PC-3 (cell line): ENCODE data around the gene ARHGEF7. TPM values are rescaled to one million over a fixed set of nuclear protein-coding genes. Genes with fewer than 3 reads are reported as not detected.

Experiments
- ATAC-seq: fragments of 200-7000 bp; cut with Tn5 transposase; 2 replicates; pipeline ENCODE4 v1.9.1; 2020; ENCODE audit warnings: mild to moderate bottlenecking, moderate library complexity
- BruUV-seq: library from RNA; stranded (reverse); fragments of 400-500 nt; replicated peaks from 2 replicates; lab custom pipeline; 2021; lab: Mats Ljungman, UMichigan
- CTCF ChIA-PET: fragments of 300-600 bp; sonication (Branson Sonifier 250); formaldehyde crosslinking; loops from one replicate; lab custom pipeline; 2022; ENCODE audit warnings: antibody characterized with exemption; lab: Charles Lee
- POLR2A ChIA-PET: fragments of 300-600 bp; sonication (Branson Sonifier 250); formaldehyde crosslinking; loops from one replicate; lab custom pipeline; 2022; ENCODE audit warnings: antibody characterized with exemption; ENCODE audit not compliant: unreplicated experiment; lab: Charles Lee
- DNase-seq: peaks from one replicate; pipeline ENCODE4 v3.0.0-alpha.2; 2015
- H2AFZ ChIP-seq: fragments of 300-600 bp; sonication (generic); 2 replicates; pipeline ENCODE4 v1.6.0; 2016; ENCODE audit warnings: antibody characterized with exemption, low read length
- H3F3A ChIP-seq: fragments of 300-600 bp; sonication (generic); one replicate; pipeline ENCODE4 v1.6.0; 2017; ENCODE audit warnings: antibody characterized with exemption, low read length, control low read depth, mild to moderate bottlenecking; ENCODE audit not compliant: unreplicated experiment
- H3K27ac ChIP-seq: fragments of 300-600 bp; sonication (generic); 2 replicates; pipeline ENCODE4 v1.5.1; 2016; ENCODE audit warnings: mild to moderate bottlenecking, low read length
- H3K27me3 ChIP-seq: fragments of 300-600 bp; sonication (generic); 2 replicates; pipeline ENCODE4 v1.6.1; 2016; ENCODE audit warnings: low read length, mixed read lengths
- H3K36me3 ChIP-seq: fragments of 300-600 bp; sonication (generic); 2 replicates; pipeline ENCODE4 v1.6.1; 2016; ENCODE audit warnings: low read depth, mixed run types, low read length, mixed read lengths
- H3K4me1 ChIP-seq: fragments of 300-600 bp; sonication (generic); 2 replicates; pipeline ENCODE4 v1.5.1; 2016; ENCODE audit warnings: low read length; ENCODE audit not compliant: insufficient read depth
- H3K4me2 ChIP-seq: fragments of 300-600 bp; sonication (generic); 2 replicates; pipeline ENCODE4 v1.6.0; 2016; ENCODE audit warnings: low read length
- H3K4me3 ChIP-seq: fragments of 300-600 bp; sonication (generic); 2 replicates; pipeline ENCODE4 v1.5.1; 2016; ENCODE audit warnings: mild to moderate bottlenecking, low read length, mixed read lengths
- H3K79me2 ChIP-seq: fragments of 300-600 bp; sonication (generic); 2 replicates; pipeline ENCODE4 v1.6.1; 2017; ENCODE audit warnings: low read length, mixed read lengths
- H3K9ac ChIP-seq: fragments of 300-600 bp; sonication (generic); 2 replicates; pipeline ENCODE4 v1.6.0; 2016; ENCODE audit warnings: mild to moderate bottlenecking, low read length
- H3K9me2 ChIP-seq: fragments of 300-600 bp; sonication (generic); replicated peaks from 2 replicates; pipeline ENCODE4 v1.6.1; 2016; ENCODE audit warnings: mixed run types, low read length, mixed read lengths
- H3K9me3 ChIP-seq: fragments of 300-600 bp; sonication (generic); 2 replicates; pipeline ENCODE4 v1.6.1; 2016; ENCODE audit warnings: low read length, mixed read lengths
- H4K20me1 ChIP-seq: fragments of 300-600 bp; sonication (generic); 2 replicates; pipeline ENCODE4 v1.6.1; 2016; ENCODE audit warnings: low read length, mixed read lengths
- CTCF ChIP-seq: fragments of 300-600 bp; sonication (generic); conservative IDR thresholded peaks from 2 replicates; pipeline ENCODE4 v1.5.1; 2017; ENCODE audit warnings: antibody characterized with exemption, low read depth, mild to moderate bottlenecking, low read length
- EZH2 ChIP-seq: fragments of 300-600 bp; sonication (generic); IDR thresholded peaks from one replicate; pipeline ENCODE4 v1.6.1; 2017; ENCODE audit warnings: antibody characterized with exemption, mild to moderate bottlenecking, low read length; ENCODE audit not compliant: unreplicated experiment
- EZH2phosphoT487 ChIP-seq: fragments of 300-600 bp; sonication (generic); IDR thresholded peaks from 2 replicates; pipeline ENCODE4 v1.6.1; 2018; ENCODE audit warnings: mild to moderate bottlenecking, antibody characterized with exemption, low read length, borderline replicate concordance
- intact Hi-C: fragments of 100-400 bp; cut with micrococcal nuclease; formaldehyde crosslinking; loops from 2 replicates; pipeline ENCODE4 v1.9.0; 2023
- total RNA-seq: library from RNA; depleted of rRNA; stranded (reverse); fragments of >200 nt; gene quantifications from 2 replicates; pipeline ENCODE4 v1.2.3, GENCODE V29; 2014

The ARHGEF7 gene
- total RNA-seq, 1 experiment from 2014 or later, result 14.7 TPM

- no peak overlapping the region for H3K4me2 ChIP-seq
- ATAC-seq, result no peak
- H3K27me3 ChIP-seq, result no peaks in the 10 kb centered on the region
- H3F3A ChIP-seq, result no peaks in the 10 kb centered on the region
- POLR2A ChIA-PET, result no interaction called here
- CTCF ChIA-PET, result no interaction called here
- no peaks in the 10 kb centered on the region for H3K79me2 ChIP-seq
- DNase-seq, result no peak
- no TSS peak for BruUV-seq
- no peaks in the 10 kb centered on the region for H3K9me2 ChIP-seq
- H2AFZ ChIP-seq, result no peak overlapping the region
- H3K9ac ChIP-seq, result no peak overlapping the region
- peaks cover 7% of the 10 kb centered on the region; the same call in 1 of the 2 replicates for H3K36me3 ChIP-seq
- H3K27ac ChIP-seq, result no peak overlapping the region
- intact Hi-C loops, result no loop called here
- no peaks in the 10 kb centered on the region for H3K4me1 ChIP-seq
- no peaks in the 10 kb centered on the region for H3K9me3 ChIP-seq
- H4K20me1 ChIP-seq, result no peaks in the 10 kb centered on the region
- no peak overlapping the region for H3K4me3 ChIP-seq
- no peak for TF ChIP-seq EZH2
Observed at GRCh38 chr13:111275995-111276618, 161.0 kb downstream of the ARHGEF7 start.

GRCh38 chr13:111278258-111278657 lies 163.1 kb downstream of the ARHGEF7 start:
- intact Hi-C loops, result no loop called here
- ChIA-PET CTCF (no interaction called here), POLR2A (no interaction called here)
- Histone ChIP-seq H3F3A (no peaks in the 10 kb centered on the region), H3K9me3 (no peaks in the 10 kb centered on the region), H3K9ac (no peak overlapping the region), H3K9me2 (no peaks in the 10 kb centered on the region), H3K4me1 (no peaks in the 10 kb centered on the region), H3K36me3 (peaks cover 7% of the 10 kb centered on the region; the same call in 1 of the 2 replicates), H3K79me2 (no peaks in the 10 kb centered on the region), H2AFZ (no peak overlapping the region), H3K4me3 (no peak overlapping the region), H4K20me1 (no peaks in the 10 kb centered on the region), H3K4me2 (no peak overlapping the region), H3K27me3 (no peaks in the 10 kb centered on the region), H3K27ac (no peak overlapping the region)
- DNase-seq, result no peak
- BruUV-seq, result no TSS peak
- TF ChIP-seq EZH2, result no peak
- no peak for TF ChIP-seq EZH2phosphoT487
- no peak for TF ChIP-seq CTCF
- ATAC-seq, result no peak

- H2AFZ ChIP-seq, result no peak overlapping the region
- H3K4me3 ChIP-seq, result no peak overlapping the region
- H3K4me2 ChIP-seq, result no peak overlapping the region
- DNase-seq (no peak), ATAC-seq (no peak)
- ChIA-PET CTCF (no interaction called here), POLR2A (no interaction called here)
- H3K9me2 ChIP-seq, result no peaks in the 10 kb centered on the region
- intact Hi-C loops, result no loop called here
- no peaks in the 10 kb centered on the region for H4K20me1 ChIP-seq
- no peaks in the 10 kb centered on the region for H3K4me1 ChIP-seq
- no peaks in the 10 kb centered on the region for H3K27me3 ChIP-seq
- BruUV-seq, result no TSS peak
- no peak overlapping the region for H3K27ac ChIP-seq
- H3K9me3 ChIP-seq, result no peaks in the 10 kb centered on the region
- H3K9ac ChIP-seq, result no peak overlapping the region
- no peaks in the 10 kb centered on the region for H3F3A ChIP-seq
- H3K36me3 ChIP-seq, result peaks cover 7% of the 10 kb centered on the region; the same call in 1 of the 2 replicates
- TF ChIP-seq EZH2 (no peak), CTCF (no peak), EZH2phosphoT487 (no peak)
- no peaks in the 10 kb centered on the region for H3K79me2 ChIP-seq
Observed at GRCh38 chr13:111278743-111279652, 163.9 kb downstream of the ARHGEF7 start.
